ENCODE results near the gene H6PD. TPM values are rescaled to one million over a fixed set of nuclear protein-coding genes. Genes with fewer than 3 reads are reported as not detected.
A peak's percentile ranks its signal among the peaks of the same experiment; 100 is the strongest.

Gene H6PD
- total RNA-seq, 1 donor from 2014 or later: 43.7 TPM

GRCh38 chr1:9261496-9261895 is 26.9 kb downstream of the H6PD start:
- Histone ChIP-seq H3K9me3 (no peaks in the 10 kb centered on the region), H3K36me3 (peaks cover 41% of the 10 kb centered on the region), H3K4me1 (no peaks in the 10 kb centered on the region), H3K27me3 (no peaks in the 10 kb centered on the region), H3K4me3 (no peak overlapping the region), H3K27ac (no peak overlapping the region)
- intact Hi-C loops (cut with DNase I): no loop called here
- no peak for ATAC-seq
- DNase-seq: peak; percentile 35
- TF ChIP-seq CTCF (IDR thresholded peaks at IDR 0.05): no peak

- no peaks in the 10 kb centered on the region for H3K27me3 ChIP-seq
- no peak for ATAC-seq
- TF ChIP-seq CTCF (IDR thresholded peaks at IDR 0.05): no peak
- no peak overlapping the region for H3K27ac ChIP-seq
- no peak overlapping the region for H3K4me3 ChIP-seq
- DNase-seq: peak; percentile 61
- H3K9me3 ChIP-seq: no peaks in the 10 kb centered on the region
- intact Hi-C loops (cut with DNase I): no loop called here
- H3K36me3 ChIP-seq: peaks cover 41% of the 10 kb centered on the region
- no peaks in the 10 kb centered on the region for H3K4me1 ChIP-seq
Observed at GRCh38 chr1:9262096-9262986, 27.8 kb downstream of the H6PD start.

GRCh38 chr1:9263276-9263855 is 28.8 kb downstream of the H6PD start:
- DNase-seq: no peak
- peaks cover 41% of the 10 kb centered on the region for H3K36me3 ChIP-seq
- intact Hi-C loops (cut with DNase I): no loop called here

GRCh38 chr1:9263984-9264872 is 29.7 kb downstream of the H6PD start:
- no peak overlapping the region for H3K27ac ChIP-seq
- DNase-seq: no peak
- no peak overlapping the region for H3K4me3 ChIP-seq
- no peaks in the 10 kb centered on the region for H3K27me3 ChIP-seq
- intact Hi-C loops (cut with DNase I): no loop called here
- no peak for ATAC-seq
- no peaks in the 10 kb centered on the region for H3K4me1 ChIP-seq
- no peaks in the 10 kb centered on the region for H3K9me3 ChIP-seq
- peaks cover 41% of the 10 kb centered on the region for H3K36me3 ChIP-seq
- no peak for TF ChIP-seq CTCF (IDR thresholded peaks at IDR 0.05)

More at GRCh38 chr1:9263276-9263855, 28.8 kb downstream of the H6PD start:
- no peaks in the 10 kb centered on the region for H3K9me3 ChIP-seq
- no peak for TF ChIP-seq CTCF (IDR thresholded peaks at IDR 0.05)
- no peak overlapping the region for H3K4me3 ChIP-seq
- ATAC-seq: no peak
- no peaks in the 10 kb centered on the region for H3K27me3 ChIP-seq
- no peak overlapping the region for H3K27ac ChIP-seq
- H3K4me1 ChIP-seq: no peaks in the 10 kb centered on the region

- TF ChIP-seq CTCF (IDR thresholded peaks at IDR 0.05): no peak
- H3K36me3 ChIP-seq: peaks cover 41% of the 10 kb centered on the region
- no peak for ATAC-seq
- H3K27me3 ChIP-seq: no peaks in the 10 kb centered on the region
- no peaks in the 10 kb centered on the region for H3K4me1 ChIP-seq
- H3K27ac ChIP-seq: no peak overlapping the region
- no peak for DNase-seq
- H3K4me3 ChIP-seq: no peak overlapping the region
- intact Hi-C loops (cut with DNase I): no loop called here
- H3K9me3 ChIP-seq: no peaks in the 10 kb centered on the region
Observed at GRCh38 chr1:9265037-9265436, 30.5 kb downstream of the H6PD start.

All from upper lobe of right lung (tissue), 1 donor.